ACHN (cell line): ENCODE results near the gene IL18BP.

Experiments used
- DNase-seq: peaks from one replicate; pipeline ENCODE4 v3.0.0-alpha.2; 2015
- in situ Hi-C: cut with HindIII; loops from 2 replicates; pipeline ENCODE4 v1.10.0; 2017; ENCODE audit warnings: low sequenced_read_pairs, low pct_ligation_motif_present, low pct_unique_long_range_greater_than_20kb

IL18BP gene

GRCh38 chr11:72037554-72038311, 39.0 kb downstream of the IL18BP start:
- DNase-seq, result no peak
- in situ Hi-C loops, result no loop called here

GRCh38 chr11:72038491-72038890, 39.8 kb downstream of the IL18BP start:
- in situ Hi-C loops, result no loop called here
- DNase-seq, result no peak

- in situ Hi-C loops, result no loop called here
- no peak for DNase-seq
These were observed 40.5 kb downstream of the IL18BP start for GRCh38 chr11:72039031-72039855.

GRCh38 chr11:72039856-72040401, 41.2 kb downstream of the IL18BP start:
- DNase-seq, result no peak
- in situ Hi-C loops, result no loop called here

GRCh38 chr11:72040491-72041363, 42.0 kb downstream of the IL18BP start:
- in situ Hi-C loops, result no loop called here
- DNase-seq, result peak; percentile 83

- peak; percentile 67 for DNase-seq
- in situ Hi-C loops, result no loop called here
These were observed 42.8 kb downstream of the IL18BP start for GRCh38 chr11:72041364-72042063.

- in situ Hi-C loops, result no loop called here
- DNase-seq, result no peak
These were observed 43.5 kb downstream of the IL18BP start for GRCh38 chr11:72042064-72042745.

GRCh38 chr11:72045849-72046248, 47.1 kb downstream of the IL18BP start:
- in situ Hi-C loops, result no loop called here
- DNase-seq, result no peak

- no peak for DNase-seq
- in situ Hi-C loops, result no loop called here
These were observed 50.2 kb downstream of the IL18BP start for GRCh38 chr11:72048766-72049460.
